HCT116 (cell line): ENCODE measurements around the gene SLAMF8.

Experiments used
- CTCF ChIP-seq, 3 experiments: fragments of 200-600 bp in 1 of 3; sonication (generic) in 1 of 3; IDR thresholded peaks in 2 of 3; conservative IDR thresholded peaks in 1 of 3; 2 replicates each; pipeline ENCODE4 v1.5.1; 2012 to 2017; ENCODE audit warnings: low read depth in 2 of 3, low read length in 2 of 3, antibody characterized with exemption in 1 of 3, borderline replicate concordance in 1 of 3, control low read depth in 1 of 3, mild to moderate bottlenecking in 1 of 3, mixed read lengths in 1 of 3, mixed run types in 1 of 3, moderate library complexity in 1 of 3; ENCODE audit not compliant: insufficient read depth in 1 of 3
- EGR1 ChIP-seq: IDR thresholded peaks from 2 replicates; pipeline ENCODE4 v1.6.1; 2012; ENCODE audit warnings: low read depth

- TF ChIP-seq CTCF (IDR thresholded peaks at IDR 0.05 in 2 of 3, conservative IDR thresholded peaks at IDR 0.05 in 1 of 3; ENCODE audit: borderline replicate concordance in 1 of 3, insufficient read depth in 1 of 3, low read depth in 2 of 3, low read length in 2 of 3): no peak
- no peak for TF ChIP-seq EGR1
These were observed 39.7 kb upstream of the SLAMF8 start for GRCh38 chr1:159786966-159787365.
